Lung (tissue), 12 donors: ENCODE measurements around the gene NAV2. TPM values are rescaled to one million over a fixed set of nuclear protein-coding genes. Genes with fewer than 3 reads are reported as not detected.

Experiments
- ATAC-seq: fragments of 200-7000 bp; cut with Tn5 transposase; one replicate; pipeline ENCODE4 v1.9.1; 2020; ENCODE audit warnings: moderate number of reproducible peaks; ENCODE audit not compliant: insufficient read depth, low FRiP score
- DNase-seq, 3 donors: peaks; one replicate each; pipeline ENCODE4 v3.0.0-alpha.2; 2013 to 2017
- H3K27ac ChIP-seq, 2 donors: one replicate each; pipeline ENCODE4 v1.5.1; 2013; ENCODE audit warnings: mild to moderate bottlenecking in 2 of 2, moderate library complexity in 2 of 2, control low read depth in 1 of 2, inconsistent platforms in 1 of 2, low read depth in 1 of 2, low read length in 1 of 2
- H3K27me3 ChIP-seq, 3 donors: one replicate each; pipeline ENCODE4 v1.5.1; 2013; ENCODE audit warnings: low read length in 2 of 3; ENCODE audit not compliant: control insufficient read depth in 3 of 3, insufficient read depth in 3 of 3
- H3K36me3 ChIP-seq, 4 donors: one replicate each; pipeline ENCODE4 v1.5.1; 2013; ENCODE audit warnings: low read length in 4 of 4, mild to moderate bottlenecking in 1 of 4, moderate library complexity in 1 of 4; ENCODE audit not compliant: control insufficient read depth in 4 of 4, insufficient read depth in 4 of 4
- H3K4me1 ChIP-seq, 5 donors: one replicate each; pipeline ENCODE4 v1.5.1; 2013; ENCODE audit warnings: low read length in 5 of 5, mild to moderate bottlenecking in 2 of 5, moderate library complexity in 1 of 5; ENCODE audit not compliant: control insufficient read depth in 5 of 5, insufficient read depth in 5 of 5
- H3K4me3 ChIP-seq: one replicate; pipeline ENCODE4 v1.5.1; 2013; ENCODE audit warnings: mild to moderate bottlenecking, control low read depth, moderate library complexity
- H3K9ac ChIP-seq, 2 donors: one replicate each; pipeline ENCODE4 v1.5.1; 2013; ENCODE audit warnings: low read length in 2 of 2, control low read depth in 1 of 2; ENCODE audit not compliant: insufficient read depth in 1 of 2
- H3K9me3 ChIP-seq, 4 donors: one replicate each; pipeline ENCODE4 v1.5.1; 2013; ENCODE audit warnings: low read length in 3 of 4, mild to moderate bottlenecking in 1 of 4, moderate library complexity in 1 of 4; ENCODE audit not compliant: control insufficient read depth in 4 of 4, insufficient read depth in 3 of 4
- CTCF ChIP-seq: IDR thresholded peaks from 2 replicates; pipeline ENCODE4 v1.5.1; 2012; ENCODE audit warnings: mild to moderate bottlenecking; ENCODE audit errors: control extremely low read depth, extremely low read depth
- whole genome bisulfite sequencing, 2 donors: extraction: QIAGEN DNeasy Blood & Tissue Kit; methylation state at CpG; one replicate each; pipeline ENCODE4 v1.1.7; 2013; 5-methylcytosine and 5-hydroxymethylcytosine counted together
- polyA plus RNA-seq, 2 donors: library from polyadenylated mRNA; stranded (reverse); fragments of 200-250 nt; gene quantifications; one replicate each; pipeline ENCODE4 v1.2.1, GENCODE V29; 2013
- total RNA-seq, 2 donors: library from RNA; depleted of rRNA in 1 of 2; stranded (reverse); fragments of >200 nt in 1 of 2; gene quantifications; one replicate each; pipeline ENCODE4 v1.2.1, GENCODE V29; 2014 to 2021
- donor health status: control.
- donor health status: control.
- donor health status: Bipolar disorder and iron deficiency.
- donor health status: healthy.
- donor health status: DM: yes; HTN: yes; CAD: no.

Gene NAV2
- total and polyA plus RNA-seq, 4 donors = 6.8 to 47.9 (median 20.2) TPM

DNA sequence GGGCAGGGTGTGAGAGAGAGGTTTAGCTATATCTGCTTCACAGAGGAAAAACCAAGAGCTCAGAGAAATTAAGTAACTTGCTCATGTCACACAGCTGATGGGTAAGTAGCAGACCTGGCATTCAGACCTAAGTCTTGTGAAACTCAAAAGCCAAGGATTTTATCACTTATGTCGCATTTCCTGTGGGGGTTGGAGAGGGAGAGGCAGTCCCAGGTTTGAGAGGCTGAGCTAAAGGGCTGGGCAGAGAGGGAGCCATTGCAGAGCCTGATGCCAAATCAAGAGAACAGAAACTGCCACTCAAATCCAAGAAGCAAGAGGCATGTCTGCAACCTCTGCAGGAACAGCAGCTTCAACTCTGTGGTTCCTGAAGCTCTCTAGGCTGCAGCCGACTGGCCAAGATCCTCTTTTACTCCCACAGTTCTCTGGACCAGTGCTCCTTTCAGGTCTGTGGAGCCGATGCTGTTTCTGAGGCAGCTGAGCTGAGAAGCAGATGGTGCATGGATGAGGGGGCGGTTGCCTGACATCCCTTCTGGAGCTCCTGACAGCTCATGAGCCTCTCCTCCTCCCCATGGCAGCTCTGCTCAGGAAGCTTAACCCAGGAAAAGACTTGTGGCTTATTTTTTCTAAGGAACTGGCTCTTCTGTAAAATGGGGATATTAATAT is 47.6 kb upstream of the NAV2 start:
- ATAC-seq = no peak
- WGBS, 2 donors = 39 to 41% methylated on average over 4 of the region's 4 CpGs
- Histone ChIP-seq H3K4me1 (peaks cover 5 to 15% (median 11%) of the 10 kb centered on the region in 5 donors), H3K9me3 (no peaks in the 10 kb centered on the region), H3K9ac (no peak overlapping the region), H3K36me3 (no peaks in the 10 kb centered on the region), H3K27ac (no peak overlapping the region), H3K4me3 (no peak overlapping the region), H3K27me3 (no peaks in the 10 kb centered on the region)
- TF ChIP-seq CTCF = no peak
- peak in 2 of 3 donors; percentile 55 to 75 for DNase-seq

GRCh38 chr11:19666951-19667350 is 45.7 kb upstream of the NAV2 start:
- ATAC-seq = no peak
- DNase-seq = no peak
- no peak overlapping the region for H3K9ac ChIP-seq
- H3K27ac ChIP-seq = no peak overlapping the region
- 84 to 91% methylated on average over 3 of the region's 3 CpGs for WGBS, 2 donors
- TF ChIP-seq CTCF = no peak
- no peaks in the 10 kb centered on the region for H3K36me3 ChIP-seq
- no peak overlapping the region for H3K4me3 ChIP-seq
- H3K27me3 ChIP-seq = no peaks in the 10 kb centered on the region
- peaks cover 5 to 30% (median 18%) of the 10 kb centered on the region in 5 donors for H3K4me1 ChIP-seq
- H3K9me3 ChIP-seq = no peaks in the 10 kb centered on the region

GRCh38 chr11:19669511-19669910 is 43.1 kb upstream of the NAV2 start:
- WGBS, 2 donors = 100% methylated on average over 1 of the region's 1 CpG
- DNase-seq = no peak
- no peaks in the 10 kb centered on the region for H3K9me3 ChIP-seq
- H3K27me3 ChIP-seq = no peaks in the 10 kb centered on the region
- H3K36me3 ChIP-seq = no peaks in the 10 kb centered on the region
- ATAC-seq = no peak
- no peak overlapping the region for H3K27ac ChIP-seq
- no peak for TF ChIP-seq CTCF
- H3K4me3 ChIP-seq = no peak overlapping the region
- H3K4me1 ChIP-seq = peaks cover 11 to 44% (median 27%) of the 10 kb centered on the region in 5 donors
- H3K9ac ChIP-seq = no peak overlapping the region
